HG03342 (cell line): ENCODE results near the gene PPP1R2B.

Experiments used
- ATAC-seq: cut with Tn5 transposase; IDR thresholded peaks from one replicate; pipeline ENCODE4 v1.9.1; 2021; ENCODE audit warnings: mild to moderate bottlenecking, moderate library complexity; ENCODE audit not compliant: unreplicated experiment

Gene PPP1R2B

GRCh38 chr5:156871212-156871611 is 21.1 kb downstream of the PPP1R2B start:
- no peak for ATAC-seq

GRCh38 chr5:156879665-156880285 is 29.7 kb downstream of the PPP1R2B start:
- peak; percentile 94 for ATAC-seq

- ATAC-seq: no peak
These were observed 33.3 kb downstream of the PPP1R2B start for GRCh38 chr5:156883316-156883875.

- ATAC-seq: no peak
These were observed 38.4 kb downstream of the PPP1R2B start for GRCh38 chr5:156888520-156888919.

GRCh38 chr5:156892223-156892622 is 42.1 kb downstream of the PPP1R2B start:
- no peak for ATAC-seq

- no peak for ATAC-seq
These were observed 42.8 kb downstream of the PPP1R2B start for GRCh38 chr5:156892864-156893263.

GRCh38 chr5:156893517-156893916 is 43.4 kb downstream of the PPP1R2B start:
- ATAC-seq: peak; percentile 75

GRCh38 chr5:156896546-156896945 is 46.5 kb downstream of the PPP1R2B start:
- no peak for ATAC-seq
